GM19239 (cell line): ENCODE measurements around the gene LRRC25.

Experiments used
- DNase-seq: peaks from one replicate; pipeline ENCODE4 v3.0.0; 2011; ENCODE audit warnings: low spot score; ENCODE audit not compliant: insufficient read length
- FAIRE-seq: peaks from 2 replicates; lab custom pipeline; 2011; peaks lifted over from hg19 to GRCh38; lab: Jason Lieb, UNC

The LRRC25 gene

GRCh38 chr19:18397242-18398202, at the start of gene LRRC25:
Gene LRRC25, minus strand, starts transcription at chr19:18397622. Its CDS starts 659 bp downstream, at chr19:18396963.
- FAIRE-seq (no peak), DNase-seq (no peak)

GRCh38 chr19:18446811-18447359, 49.5 kb upstream of the LRRC25 start:
- DNase-seq (no peak), FAIRE-seq (no peak)

- DNase-seq (no peak), FAIRE-seq (no peak)
Measured at GRCh38 chr19:18446145-18446810, 48.9 kb upstream of the LRRC25 start.

GRCh38 chr19:18445262-18445948, 48.0 kb upstream of the LRRC25 start:
- FAIRE-seq (no peak), DNase-seq (no peak)

- no peak for FAIRE-seq
Measured at GRCh38 chr19:18444513-18444912, 47.1 kb upstream of the LRRC25 start.

GRCh38 chr19:18443831-18444230, 46.4 kb upstream of the LRRC25 start:
- FAIRE-seq, result no peak
- DNase-seq, result no peak

More at GRCh38 chr19:18444513-18444912, 47.1 kb upstream of the LRRC25 start:
- DNase-seq, result no peak

GRCh38 chr19:18443406-18443805, 46.0 kb upstream of the LRRC25 start:
- DNase-seq (no peak), FAIRE-seq (no peak)

- FAIRE-seq (no peak), DNase-seq (no peak)
Measured at GRCh38 chr19:18442941-18443340, 45.5 kb upstream of the LRRC25 start.

GRCh38 chr19:18441804-18442788, 44.7 kb upstream of the LRRC25 start:
- no peak for FAIRE-seq
- no peak for DNase-seq

GRCh38 chr19:18440936-18441803, 43.7 kb upstream of the LRRC25 start:
- FAIRE-seq, result no peak
- DNase-seq, result no peak

- FAIRE-seq (no peak), DNase-seq (no peak)
Measured at GRCh38 chr19:18440415-18440877, 43.0 kb upstream of the LRRC25 start.

GRCh38 chr19:18439910-18440237, 42.5 kb upstream of the LRRC25 start:
- FAIRE-seq (no peak), DNase-seq (no peak)

- no peak for FAIRE-seq
- DNase-seq, result no peak
Measured at GRCh38 chr19:18439025-18439909, 41.8 kb upstream of the LRRC25 start.

- FAIRE-seq, result no peak
Measured at GRCh38 chr19:18438331-18439024, 41.1 kb upstream of the LRRC25 start.

GRCh38 chr19:18437491-18438330, 40.3 kb upstream of the LRRC25 start, which contains the start of gene ISYNA1:
Gene ISYNA1, minus strand, starts transcription at chr19:18438133. Its CDS starts 154 bp downstream, at chr19:18437979.
- no peak for DNase-seq
- FAIRE-seq, result no peak

More at GRCh38 chr19:18438331-18439024, 41.1 kb upstream of the LRRC25 start:
- no peak for DNase-seq
